Endothelial cell of umbilical vein (primary cell): ENCODE measurements around the gene FES. TPM values are rescaled to one million over a fixed set of nuclear protein-coding genes. Genes with fewer than 3 reads are reported as not detected.

Source experiments
- BruUV-seq: library from RNA; stranded (reverse); fragments of 400-500 nt; replicated peaks from 2 replicates; lab custom pipeline; 2021; lab: Mats Ljungman, UMichigan
- CTCF ChIA-PET: fragments of 300-600, 350-600 bp; sonication (Branson Sonifier 250); formaldehyde crosslinking; loops from one replicate; lab custom pipeline; 2021; ENCODE audit warnings: antibody characterized with exemption, inconsistent platforms; lab: Charles Lee
- POLR2A ChIA-PET: fragments of 300-600, 350-600 bp; sonication (Branson Sonifier 250); formaldehyde crosslinking; loops from one replicate; lab custom pipeline; 2021; ENCODE audit warnings: antibody characterized with exemption, inconsistent platforms; lab: Charles Lee
- DNase-seq: peaks from one replicate; pipeline ENCODE4 v3.0.0-alpha.2; 2011; ENCODE audit warnings: low read depth, low spot score
- FAIRE-seq: peaks from 2 replicates; lab custom pipeline; 2011; peaks lifted over from hg19 to GRCh38; lab: Jason Lieb, UNC
- H2AFZ ChIP-seq: 2 replicates; pipeline ENCODE4 v1.6.0; 2012; ENCODE audit warnings: low read depth, low read length, control low read depth, inconsistent platforms
- H3K27ac ChIP-seq: 2 replicates; pipeline ENCODE4 v1.5.1; 2011; ENCODE audit warnings: low read depth, mild to moderate bottlenecking, control low read depth, low read length, moderate library complexity; ENCODE audit not compliant: insufficient read depth
- H3K27me3 ChIP-seq, 2 experiments: 2 replicates each; pipeline versions ENCODE4 v1.6.0 to v1.6.1; 2011; ENCODE audit warnings: low read length in 2 of 2, mixed read lengths in 1 of 2; ENCODE audit not compliant: control insufficient read depth in 2 of 2, insufficient read depth in 2 of 2
- H3K36me3 ChIP-seq, 2 experiments: 2 replicates in 1 of 2; 3 replicates in 1 of 2; pipeline ENCODE4 v1.5.1; 2011; ENCODE audit warnings: low read length in 2 of 2, mild to moderate bottlenecking in 1 of 2, moderate library complexity in 1 of 2; ENCODE audit not compliant: control insufficient read depth in 2 of 2, insufficient read depth in 2 of 2; ENCODE audit errors: extremely low read depth in 1 of 2
- H3K4me1 ChIP-seq: 3 replicates; pipeline ENCODE4 v1.5.1; 2011; ENCODE audit warnings: mild to moderate bottlenecking, low read length; ENCODE audit not compliant: control insufficient read depth, insufficient read depth; ENCODE audit errors: extremely low read depth
- H3K4me2 ChIP-seq: 2 replicates; pipeline ENCODE4 v1.6.1; 2011; ENCODE audit warnings: low read length, control low read depth, mixed read lengths; ENCODE audit not compliant: insufficient read depth
- H3K4me3 ChIP-seq, 3 experiments: fragments of 200-600 bp in 1 of 3; sonication (generic), shearing (Covaris generic) in 1 of 3; replicated peaks in 1 of 3; 2 replicates each; pipeline ENCODE4 v1.5.1; 2011 to 2016; ENCODE audit warnings: control low read depth in 3 of 3, low read length in 3 of 3, mild to moderate bottlenecking in 2 of 3, inconsistent platforms in 1 of 3, low read depth in 1 of 3, moderate library complexity in 1 of 3; ENCODE audit not compliant: insufficient read depth in 1 of 3
- H3K79me2 ChIP-seq: 2 replicates; pipeline ENCODE4 v1.6.0; 2012; ENCODE audit warnings: low read length, inconsistent platforms; ENCODE audit not compliant: control insufficient read depth, insufficient read depth
- H3K9ac ChIP-seq: replicated peaks from 2 replicates; pipeline ENCODE3; 2011; ENCODE audit warnings: low read length, control low read depth; ENCODE audit not compliant: insufficient read depth; ENCODE audit errors: extremely low read depth
- H3K9me1 ChIP-seq: replicated peaks from 3 replicates; pipeline ENCODE4 v1.6.0; 2011; ENCODE audit warnings: mild to moderate bottlenecking, low read length; ENCODE audit not compliant: control insufficient read depth, insufficient read depth; ENCODE audit errors: extremely low read depth
- H3K9me3 ChIP-seq: replicated peaks from 2 replicates; pipeline ENCODE4 v1.5.1; 2012; ENCODE audit warnings: low read length, inconsistent platforms; ENCODE audit not compliant: control insufficient read depth, insufficient read depth
- H4K20me1 ChIP-seq: replicated peaks from 2 replicates; pipeline ENCODE3; 2011; ENCODE audit warnings: mild to moderate bottlenecking, low read length; ENCODE audit not compliant: control insufficient read depth, insufficient read depth; ENCODE audit errors: extremely low read depth
- CTCF ChIP-seq, 2 donors: IDR thresholded peaks; 1 replicate in 1 of 2; 2 replicates in 1 of 2; pipeline ENCODE4 v1.5.1; 2011; ENCODE audit warnings: low read length in 2 of 2, mild to moderate bottlenecking in 2 of 2, moderate library complexity in 2 of 2, control low read depth in 1 of 2, inconsistent platforms in 1 of 2, low read depth in 1 of 2; ENCODE audit not compliant: insufficient read depth in 1 of 2; ENCODE audit errors: extremely low read depth in 1 of 2
- EZH2 ChIP-seq: IDR thresholded peaks from 2 replicates; pipeline ENCODE4 v1.6.1; 2012; ENCODE audit warnings: borderline replicate concordance, low read depth, mild to moderate bottlenecking, moderate library complexity, low read length, inconsistent platforms; ENCODE audit not compliant: severe bottlenecking
- dilution Hi-C: fragments of 300-500 bp; cut with MboI; formaldehyde crosslinking; loops from one replicate; pipeline ENCODE4 v1.15.0; 2019; ENCODE audit warnings: low sequenced_read_pairs; ENCODE audit not compliant: extremely low pct_ligation_motif_present
- intact Hi-C: fragments of 100-400 bp; cut with micrococcal nuclease; formaldehyde crosslinking; loops from one replicate; pipeline ENCODE4 v1.10.0; 2022
- polyA plus RNA-seq, 4 experiments: library from polyadenylated mRNA; depleted of rRNA in 3 of 4; stranded (reverse) in 3 of 4; unstranded in 1 of 4; fragments of >200 nt; gene quantifications; 2 replicates each; pipeline versions ENCODE4 v1.2.1 to v1.2.3, GENCODE V29; 2011 to 2012; ENCODE audit warnings: missing spikeins in 1 of 4
- total RNA-seq: library from RNA; stranded (reverse); gene quantifications from 2 replicates; pipeline ENCODE4 v1.2.3, GENCODE V29; 2021

Gene FES
- total and polyA plus RNA-seq, 2 donors (not counting 3 experiments of a cell fraction or from before 2014, with no cell fraction given), result 41.5 to 58.1 TPM

- H3K4me3 ChIP-seq, result peak overlapping the region in 2 of 3 experiments; percentile 46 to 70
- no peaks in the 10 kb centered on the region for H3K9me3 ChIP-seq
- H3K9ac ChIP-seq, result peak overlapping the region; percentile 80
- dilution Hi-C loops (no loop called here), intact Hi-C loops (loop anchor here (1.0 to 10.0 kb wide), 8 partner anchors 49 to 565 kb away; partner anchors contain the start of gene BLM)
- H3K27me3 ChIP-seq, result no peaks in the 10 kb centered on the region
- ChIA-PET POLR2A (interaction anchor here (0.7 kb wide), 1 partner anchor 549 kb away, joined by 3 read pairs; no protein-coding TSS in a partner anchor), CTCF (interaction anchor here (0.6 to 3.9 kb wide), 49 partner anchors 10 to 636 kb away, joined by 3 to 237 read pairs (median 4); partner anchors contain the start of genes BLM, MAN2A2, TTLL13 and UNC45A)
- H4K20me1 ChIP-seq, result no peaks in the 10 kb centered on the region
- H3K79me2 ChIP-seq, result peaks cover 15% of the 10 kb centered on the region
- peak overlapping the region; percentile 4 for H3K27ac ChIP-seq
- peak; percentile 72 for DNase-seq
- TF ChIP-seq EZH2 (no peak), CTCF (IDR thresholded peaks at IDR 0.05; ENCODE audit: extremely low read depth in 1 of 2, insufficient read depth in 1 of 2, low read depth in 1 of 2, low read length in 2 of 2) (peak; percentile 96 to 98)
- peak; percentile 87 for FAIRE-seq
- no peaks in the 10 kb centered on the region for H3K9me1 ChIP-seq
- no peak overlapping the region for H2AFZ ChIP-seq
- H3K4me2 ChIP-seq, result peak overlapping the region; percentile 27
- peaks cover 24% of the 10 kb centered on the region for H3K4me1 ChIP-seq
- BruUV-seq, result TSS peak; percentile 20
- peaks cover 3 to 27% of the 10 kb centered on the region in 2 experiments for H3K36me3 ChIP-seq
These were observed 1.4 kb downstream of the FES start for GRCh38 chr15:90885432-90886290.
